NCI-H146 treated with DMSO at 0.1 percent for 48 hours (cell line): Measurements from ENCODE around the gene TNFSF18.
"Not testable (repeated sequence)": the region's sequence is repeated elsewhere in the genome, so short reads cannot be mapped to it uniquely, and the experiment has no call there.

Source experiments
- DNase-seq: peaks from one replicate; lab custom pipeline; 2025; ENCODE audit not compliant: unreplicated experiment; lab: John Stamatoyannopoulos, UW

TNFSF18 gene, protein sequence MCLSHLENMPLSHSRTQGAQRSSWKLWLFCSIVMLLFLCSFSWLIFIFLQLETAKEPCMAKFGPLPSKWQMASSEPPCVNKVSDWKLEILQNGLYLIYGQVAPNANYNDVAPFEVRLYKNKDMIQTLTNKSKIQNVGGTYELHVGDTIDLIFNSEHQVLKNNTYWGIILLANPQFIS

GRCh38 chr1:173050865-173051264 lies at the start of gene TNFSF18:
Gene TNFSF18, minus strand, starts transcription at chr1:173050941. Its CDS starts 45 bp downstream, at chr1:173050896.
- DNase-seq: no peak

DNA sequence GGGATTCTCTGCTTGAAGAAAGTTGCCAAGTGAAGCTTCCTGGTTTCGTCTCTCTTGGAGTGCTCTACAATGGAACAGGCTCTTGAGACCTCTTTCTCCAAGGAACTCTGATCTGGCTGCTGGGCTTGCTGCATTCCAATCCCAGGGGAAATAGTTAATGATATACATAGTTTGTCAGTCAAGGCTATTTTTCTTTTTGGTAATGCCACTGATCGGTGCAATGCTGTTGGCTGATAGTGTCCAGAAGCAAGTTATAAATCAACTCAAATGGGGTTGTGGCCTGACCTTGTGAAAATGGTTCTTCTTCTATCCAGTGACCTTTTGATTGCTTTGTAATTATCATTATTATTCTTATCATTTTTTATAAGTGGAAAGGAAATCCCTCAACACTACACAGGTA lies 48.4 kb upstream of the TNFSF18 start:
- DNase-seq: no peak

- DNase-seq: no peak
Measured at GRCh38 chr1:173098117-173098516, 47.4 kb upstream of the TNFSF18 start.

GRCh38 chr1:173097001-173097400 lies 46.3 kb upstream of the TNFSF18 start:
- no peak for DNase-seq

- DNase-seq: no peak
Measured at GRCh38 chr1:173095632-173096031, 44.9 kb upstream of the TNFSF18 start.

- no peak for DNase-seq
Measured at GRCh38 chr1:173094541-173094940, 43.8 kb upstream of the TNFSF18 start.

GRCh38 chr1:173093691-173094445 lies 43.1 kb upstream of the TNFSF18 start:
- no peak for DNase-seq

- no peak for DNase-seq
Measured at GRCh38 chr1:173084292-173084691, 33.6 kb upstream of the TNFSF18 start.

DNA sequence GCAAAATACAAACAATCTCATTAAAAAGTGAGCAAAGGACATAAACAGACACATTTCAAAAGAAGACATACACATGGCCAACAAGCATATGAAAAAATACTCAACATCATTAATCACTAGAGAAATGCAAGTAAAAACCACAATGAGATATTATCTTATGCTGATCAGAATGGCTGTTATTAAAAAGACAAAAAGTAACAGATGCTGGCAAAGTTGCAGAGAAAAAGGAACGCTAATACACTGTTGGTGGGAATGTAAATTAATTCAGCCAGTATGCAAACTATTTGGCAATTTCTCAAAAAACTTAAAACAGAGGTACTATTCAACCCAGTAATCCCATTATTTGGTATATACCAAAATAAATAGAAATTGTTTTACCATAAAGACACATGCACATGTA lies 32.2 kb upstream of the TNFSF18 start:
- DNase-seq: no peak

GRCh38 chr1:173074217-173074616 lies 23.5 kb upstream of the TNFSF18 start:
- DNase-seq: not testable (repeated sequence)

GRCh38 chr1:173064011-173064410 lies 13.3 kb upstream of the TNFSF18 start:
- DNase-seq: no peak

DNA sequence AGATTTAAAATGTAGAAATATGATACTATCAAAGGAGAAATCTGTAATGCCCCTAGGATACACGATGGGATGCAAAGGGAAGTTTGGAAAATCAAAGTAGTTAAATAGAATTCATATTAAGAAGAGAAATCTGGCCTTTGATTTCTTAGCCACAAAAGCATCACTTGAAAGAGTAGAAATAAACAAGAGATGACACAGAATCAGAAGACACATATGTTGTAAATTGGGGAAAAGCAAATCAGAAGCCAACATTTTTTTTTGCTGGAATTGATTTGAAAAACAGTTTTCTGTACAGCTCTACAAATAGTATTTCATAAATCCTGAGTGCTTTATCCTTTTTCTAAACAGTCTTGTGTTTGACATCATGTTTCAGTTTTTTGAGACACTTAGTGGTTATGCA lies 12.4 kb upstream of the TNFSF18 start:
- no peak for DNase-seq

DNA sequence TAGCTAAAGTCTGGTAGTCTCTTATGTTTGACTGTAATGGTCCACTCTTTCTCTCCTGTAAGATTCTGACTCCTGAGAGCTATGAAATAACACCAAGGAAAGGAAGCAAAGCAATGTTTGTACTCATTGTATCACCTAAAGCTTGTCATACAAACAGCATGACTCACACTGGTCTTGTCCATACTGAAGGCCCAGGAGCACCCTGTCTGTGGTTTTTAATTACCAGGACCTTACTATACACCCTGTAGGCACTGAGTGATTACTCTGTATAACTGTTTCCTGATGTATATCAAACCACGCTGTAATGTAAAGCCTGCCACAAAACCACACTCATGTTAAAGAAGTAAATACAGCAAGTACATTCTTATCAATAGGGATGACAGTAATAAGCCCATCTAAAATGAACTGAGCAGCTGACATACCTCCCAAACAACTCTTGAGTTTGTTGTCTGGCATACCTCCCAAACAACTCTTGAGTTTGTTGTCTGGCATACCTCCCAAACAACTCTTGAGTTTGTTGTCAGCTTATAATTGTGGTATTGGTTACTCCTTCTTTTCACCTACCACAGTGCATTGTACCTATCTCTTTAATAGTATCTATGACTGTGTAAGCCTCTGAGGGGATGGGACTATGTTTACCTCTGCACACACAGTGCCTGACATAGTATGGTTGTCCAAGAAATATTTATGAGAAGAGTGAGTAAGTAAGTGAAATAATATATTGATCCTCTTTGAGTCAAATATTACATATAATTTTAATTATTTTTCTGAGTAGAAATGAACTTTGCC lies 11.6 kb upstream of the TNFSF18 start:
- DNase-seq: no peak

GRCh38 chr1:173058556-173058955 lies 7.8 kb upstream of the TNFSF18 start:
- DNase-seq: no peak

DNA sequence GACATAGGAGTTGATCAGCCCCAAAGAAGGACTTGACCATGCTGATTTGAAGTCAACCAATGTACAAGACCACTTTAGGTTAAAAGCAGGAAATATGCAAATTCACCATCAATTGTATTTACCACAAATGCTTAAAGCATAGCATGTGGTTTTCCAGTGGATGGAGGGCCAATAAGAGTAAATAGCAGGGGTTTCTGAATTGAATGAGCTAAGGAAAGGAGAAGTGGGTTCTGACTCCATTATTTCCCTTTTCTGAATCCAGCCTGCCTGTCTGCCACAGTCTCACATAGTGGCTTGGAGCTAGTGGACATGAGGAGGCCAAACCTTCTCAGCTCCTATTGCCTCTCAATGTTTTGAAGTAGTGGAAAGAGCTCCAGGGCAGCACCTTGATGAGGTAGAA lies 7.2 kb upstream of the TNFSF18 start:
- no peak for DNase-seq

GRCh38 chr1:173056365-173056764 lies 5.6 kb upstream of the TNFSF18 start:
- DNase-seq: no peak

DNA sequence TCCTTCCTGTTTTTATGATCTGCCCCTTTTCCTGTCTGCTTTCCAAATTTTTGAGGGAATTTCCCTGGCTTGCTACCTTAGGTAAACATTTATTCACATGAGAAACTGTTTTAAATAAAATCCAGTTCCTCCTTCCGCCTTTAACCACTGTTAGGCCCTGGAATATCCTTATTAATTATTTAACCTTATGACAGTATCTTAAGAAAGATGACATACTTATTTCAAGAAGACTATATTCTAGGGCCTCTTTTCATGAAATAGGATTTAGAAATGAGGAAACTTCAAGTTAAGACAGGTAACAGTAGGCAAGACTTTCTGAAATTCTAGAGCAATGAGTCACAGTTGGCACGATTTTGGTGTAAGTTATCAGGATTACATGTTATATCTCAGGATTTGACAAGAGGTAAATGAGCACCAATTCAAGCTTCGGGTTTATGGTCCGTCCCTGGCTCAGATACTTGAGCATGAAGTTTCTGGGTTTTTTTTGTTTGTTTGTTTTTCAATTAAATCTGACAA lies 2.0 kb upstream of the TNFSF18 start:
- no peak for DNase-seq

GRCh38 chr1:173049322-173049633 lies 1.5 kb downstream of the TNFSF18 start:
- no peak for DNase-seq

DNA sequence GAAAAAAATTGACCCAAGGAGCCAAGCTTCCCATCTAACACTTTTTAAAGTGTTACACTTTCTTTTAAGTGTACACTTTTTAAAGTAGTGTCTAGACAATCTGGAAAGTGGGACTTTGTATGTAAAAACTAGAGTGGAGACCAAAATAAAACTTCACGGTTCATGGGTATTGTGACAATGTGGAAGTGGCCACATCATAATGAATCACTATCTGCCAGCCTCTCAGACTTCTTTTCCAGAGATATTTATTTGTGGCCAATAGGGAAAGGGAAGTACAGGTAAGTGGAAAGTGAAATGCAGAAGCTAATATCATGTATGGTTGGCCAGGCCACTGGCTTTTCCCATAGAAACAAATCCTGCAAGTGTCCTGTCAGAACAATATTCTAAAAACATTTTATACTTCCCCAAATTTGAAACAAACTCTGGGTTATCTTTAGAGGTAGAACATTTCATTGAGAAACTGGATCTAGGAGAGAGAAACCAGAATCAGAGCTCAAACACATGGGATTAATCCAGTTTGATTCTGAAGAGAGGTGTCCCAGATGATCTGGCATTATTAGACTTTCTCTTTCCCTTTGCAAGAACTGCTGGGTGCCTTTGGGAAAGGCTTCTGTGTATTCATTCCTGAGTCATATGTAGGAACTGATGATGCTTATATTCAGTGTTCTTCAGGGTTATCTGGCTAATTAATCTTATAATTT lies 2.0 kb downstream of the TNFSF18 start:
- no peak for DNase-seq

- no peak for DNase-seq
Measured at GRCh38 chr1:173044656-173045055, 6.1 kb downstream of the TNFSF18 start.

GRCh38 chr1:173043253-173043652 lies 7.5 kb downstream of the TNFSF18 start:
- no peak for DNase-seq
